Spinal cord (tissue), 10 donors: ENCODE measurements around the gene PIGQ. TPM values are rescaled to one million over a fixed set of nuclear protein-coding genes. Genes with fewer than 3 reads are reported as not detected.
A peak's percentile ranks its signal among the peaks of the same experiment; 100 is the strongest.

Source experiments
- DNase-seq, 6 donors: peaks; one replicate each; pipeline versions ENCODE4 v3.0.0 to v3.0.0-alpha.2; 2013 to 2015; ENCODE audit warnings: low spot score in 6 of 6, low read depth in 4 of 6
- H3K27ac ChIP-seq: one replicate; pipeline ENCODE4 v1.5.1; 2013; ENCODE audit warnings: low read depth, low read length, control low read depth
- H3K27me3 ChIP-seq: one replicate; pipeline ENCODE4 v1.6.1; 2013; ENCODE audit warnings: low read length; ENCODE audit not compliant: control insufficient read depth, insufficient read depth
- H3K36me3 ChIP-seq: one replicate; pipeline ENCODE4 v1.6.1; 2013; ENCODE audit warnings: low read length; ENCODE audit not compliant: control insufficient read depth, insufficient read depth
- H3K4me1 ChIP-seq: one replicate; pipeline ENCODE4 v1.6.1; 2013; ENCODE audit warnings: low read length; ENCODE audit not compliant: control insufficient read depth, insufficient read depth
- H3K4me3 ChIP-seq: one replicate; pipeline ENCODE4 v1.5.1; 2013; ENCODE audit warnings: low read depth, low read length, control low read depth
- H3K9me3 ChIP-seq: one replicate; pipeline ENCODE4 v1.6.1; 2013; ENCODE audit warnings: low read length; ENCODE audit not compliant: control insufficient read depth, insufficient read depth
- WGBS: methylation state at CpG from one replicate; pipeline ENCODE4 v1.1.5; 2013; ENCODE audit warnings: missing lambda C conversion rate; ENCODE audit not compliant: insufficient coverage; 5-methylcytosine and 5-hydroxymethylcytosine counted together
- long read RNA-seq, 4 donors: transcript quantifications; one replicate each; lab custom pipeline, GENCODE V29; 2026
- polyA plus RNA-seq, 2 donors: library from polyadenylated mRNA; unstranded; fragments of 120-200 nt; gene quantifications; one replicate each; pipeline ENCODE4 v1.2.1, GENCODE V29; 2013; ENCODE audit not compliant: insufficient read length in 2 of 2
- total RNA-seq, 2 donors: library from RNA; depleted of rRNA in 1 of 2; stranded (reverse); fragments of 120-200 nt in 1 of 2; fragments of >200 nt in 1 of 2; gene quantifications; one replicate each; pipeline versions ENCODE4 v1.2.3 to v1.2.4, GENCODE V29; 2013 to 2014
- donor health status: healthy.

PIGQ gene
- total RNA-seq (10 to 100 TPM; 19.1 to 38.1 TPM), polyA plus RNA-seq (10 to 100 TPM; 69.4 to 85.7 TPM)
- long read RNA-seq, donor 1, transcript PIGQ-216 (1 exons, 1,046 nt), result major isoform, 19 of 44 reads
- long read RNA-seq, donor 1, transcript PIGQ-210 (2 exons, 1,775 nt), result major isoform, 19 of 44 reads
- long read RNA-seq, donor 1, partial matches to known transcripts, result 0 of 44 reads
- long read RNA-seq, donor 1, other reads (novel, unspliced or antisense), result 0 of 44 reads
- long read RNA-seq, donor 2, transcript PIGQ-216 (1 exons, 1,046 nt), result major isoform, 18 of 28 reads
- long read RNA-seq, donor 2, transcript PIGQ-203 (11 exons, 3,006 nt), result minor isoform, 6 of 28 reads
- long read RNA-seq, donor 2, partial matches to known transcripts, result 0 of 28 reads
- long read RNA-seq, donor 2, other reads (novel, unspliced or antisense), result 0 of 28 reads
- long read RNA-seq, donor 3, transcript PIGQ-216 (1 exons, 1,046 nt), result major isoform, 15 of 21 reads
- long read RNA-seq, donor 3, partial matches to known transcripts, result 0 of 21 reads
- long read RNA-seq, donor 3, other reads (novel, unspliced or antisense), result 0 of 21 reads
- long read RNA-seq, donor 4, transcript PIGQ-203 (11 exons, 3,006 nt), result minor isoform, 6 of 41 reads
- long read RNA-seq, donor 4, transcript PIGQ-216 (1 exons, 1,046 nt), result major isoform, 21 of 41 reads
- long read RNA-seq, donor 4, transcript PIGQ-210 (2 exons, 1,775 nt), result minor isoform, 12 of 41 reads
- long read RNA-seq, donor 4, partial matches to known transcripts, result 0 of 41 reads
- long read RNA-seq, donor 4, other reads (novel, unspliced or antisense), result 0 of 41 reads

GRCh38 chr16:569445-570254 lies at the start of gene PIGQ:
Gene PIGQ, plus strand, starts transcription at chr16:569968. Its CDS starts 4,107 bp downstream, at chr16:574075.
- DNase-seq, result peak in 2 of 6 donors; percentile 77 to 81
- peak within 1 kb of the TSS; percentile 75 for H3K27ac ChIP-seq
- H3K27me3 ChIP-seq, result no peaks in the 10 kb centered on the region
- H3K9me3 ChIP-seq, result no peaks in the 10 kb centered on the region
- WGBS, result under 1% methylated on average over 86 of the region's 87 CpGs
- peaks cover 39% of the 10 kb centered on the region for H3K36me3 ChIP-seq
- peaks cover 56% of the 10 kb centered on the region for H3K4me1 ChIP-seq
- peak within 1 kb of the TSS; percentile 60 for H3K4me3 ChIP-seq

GRCh38 chr16:520847-521246 lies 48.9 kb upstream of the PIGQ start:
- no peak overlapping the region for H3K27ac ChIP-seq
- no peaks in the 10 kb centered on the region for H3K27me3 ChIP-seq
- no peaks in the 10 kb centered on the region for H3K9me3 ChIP-seq
- DNase-seq, result no peak
- 96% methylated on average over 13 of the region's 13 CpGs for WGBS
- H3K4me1 ChIP-seq, result peaks cover 24% of the 10 kb centered on the region
- peaks cover 93% of the 10 kb centered on the region for H3K36me3 ChIP-seq
- no peak overlapping the region for H3K4me3 ChIP-seq

GRCh38 chr16:521381-522210 lies 48.2 kb upstream of the PIGQ start:
- WGBS, result 71% methylated on average over 18 of the region's 34 CpGs
- Histone ChIP-seq H3K4me1 (peaks cover 31% of the 10 kb centered on the region), H3K27ac (no peak overlapping the region), H3K36me3 (peaks cover 86% of the 10 kb centered on the region), H3K27me3 (no peaks in the 10 kb centered on the region), H3K9me3 (no peaks in the 10 kb centered on the region), H3K4me3 (no peak overlapping the region)
- no peak for DNase-seq

- H3K4me3 ChIP-seq, result no peak overlapping the region
- 79% methylated on average over 23 of the region's 23 CpGs for WGBS
These were observed 47.3 kb upstream of the PIGQ start for GRCh38 chr16:522320-523096.

GRCh38 chr16:523097-523741 lies 46.5 kb upstream of the PIGQ start:
- peaks cover 74% of the 10 kb centered on the region for H3K36me3 ChIP-seq
- H3K9me3 ChIP-seq, result no peaks in the 10 kb centered on the region
- H3K4me3 ChIP-seq, result no peak overlapping the region
- no peaks in the 10 kb centered on the region for H3K27me3 ChIP-seq
- peaks cover 36% of the 10 kb centered on the region for H3K4me1 ChIP-seq
- H3K27ac ChIP-seq, result no peak overlapping the region
- WGBS, result 93% methylated on average over 22 of the region's 22 CpGs
- DNase-seq, result no peak

More at GRCh38 chr16:522320-523096, 47.3 kb upstream of the PIGQ start:
- no peak overlapping the region for H3K27ac ChIP-seq
- no peaks in the 10 kb centered on the region for H3K9me3 ChIP-seq
- H3K27me3 ChIP-seq, result no peaks in the 10 kb centered on the region
- DNase-seq, result no peak
- peaks cover 77% of the 10 kb centered on the region for H3K36me3 ChIP-seq
- peaks cover 35% of the 10 kb centered on the region for H3K4me1 ChIP-seq

- no peak for DNase-seq
- Histone ChIP-seq H3K9me3 (no peaks in the 10 kb centered on the region), H3K4me3 (no peak overlapping the region), H3K27ac (no peak overlapping the region), H3K27me3 (no peaks in the 10 kb centered on the region), H3K36me3 (peaks cover 66% of the 10 kb centered on the region), H3K4me1 (peaks cover 48% of the 10 kb centered on the region)
- 85% methylated on average over 24 of the region's 24 CpGs for WGBS
These were observed 45.3 kb upstream of the PIGQ start for GRCh38 chr16:524274-525040.

- H3K9me3 ChIP-seq, result no peaks in the 10 kb centered on the region
- H3K4me1 ChIP-seq, result peaks cover 55% of the 10 kb centered on the region
- no peak for DNase-seq
- no peaks in the 10 kb centered on the region for H3K27me3 ChIP-seq
- no peak overlapping the region for H3K27ac ChIP-seq
- H3K4me3 ChIP-seq, result no peak overlapping the region
- H3K36me3 ChIP-seq, result peaks cover 66% of the 10 kb centered on the region
- WGBS, result 90% methylated on average over 8 of the region's 8 CpGs
These were observed 44.6 kb upstream of the PIGQ start for GRCh38 chr16:525123-525519.
